HCT116 (cell line): ENCODE measurements around the gene COL8A2. TPM values are rescaled to one million over a fixed set of nuclear protein-coding genes. Genes with fewer than 3 reads are reported as not detected.

Source experiments
- ATAC-seq: fragments of 200-7000 bp; cut with Tn5 transposase; 2 replicates; pipeline ENCODE4 v1.9.1; 2020; ENCODE audit warnings: mild to moderate bottlenecking, moderate library complexity
- BruUV-seq: library from RNA; stranded (reverse); fragments of 400-500 nt; replicated peaks from 2 replicates; lab custom pipeline; 2021; lab: Mats Ljungman, UMichigan
- CTCF ChIA-PET: fragments of 300-600 bp; sonication (Branson Sonifier 250); formaldehyde crosslinking; loops from one replicate; lab custom pipeline; 2021; ENCODE audit warnings: antibody characterized with exemption; lab: Charles Lee
- POLR2A ChIA-PET: fragments of 300-600, 350-600 bp; sonication (Branson Sonifier 250); formaldehyde crosslinking; loops from one replicate; lab custom pipeline; 2021; ENCODE audit warnings: antibody characterized with exemption; lab: Charles Lee
- RAD21 ChIA-PET, 2 experiments: fragments of 300-600 bp; sonication (Branson Sonifier 250); formaldehyde crosslinking; loops; one replicate each; lab custom pipeline; 2023; ENCODE audit warnings: low total read pairs in 2 of 2; ENCODE audit not compliant: uncharacterized antibody in 2 of 2, unreplicated experiment in 2 of 2, low non-redundant PET in 1 of 2; lab: Charles Lee
- DNase-seq: peaks from one replicate; pipeline ENCODE4 v3.0.0-alpha.2; 2010; ENCODE audit warnings: low read depth, low spot score
- H2AFZ ChIP-seq: fragments of 200-600 bp; shearing (Covaris generic), sonication (generic); 2 replicates; pipeline ENCODE4 v1.6.1; 2017; ENCODE audit warnings: low read depth, mixed run types, mixed read lengths, antibody characterized with exemption, low read length; ENCODE audit not compliant: poor library complexity, severe bottlenecking
- H3K27ac ChIP-seq: 2 replicates; pipeline ENCODE4 v1.5.1; 2012; ENCODE audit warnings: low read depth, low read length
- H3K27me3 ChIP-seq: fragments of 200-600 bp; sonication (generic); 2 replicates; pipeline ENCODE4 v1.6.1; 2016; ENCODE audit warnings: mixed run types, low read length, mixed read lengths; ENCODE audit not compliant: insufficient read depth
- H3K36me3 ChIP-seq, 2 experiments: fragments of 200-500 bp in 1 of 2; fragments of 200-600 bp in 1 of 2; sonication (Bioruptor generic) in 1 of 2; sonication (generic) in 1 of 2; 2 replicates each; pipeline versions ENCODE4 v1.5.1 to v1.6.1; 2014 to 2016; ENCODE audit warnings: low read length in 2 of 2, inconsistent platforms in 1 of 2, mixed read lengths in 1 of 2, mixed run types in 1 of 2; ENCODE audit not compliant: insufficient read depth in 2 of 2, control insufficient read depth in 1 of 2
- H3K4me1 ChIP-seq, 2 experiments: fragments of 200-600 bp in 1 of 2; sonication (generic) in 1 of 2; 2 replicates each; pipeline versions ENCODE4 v1.5.1 to v1.6.1; 2012 to 2017; ENCODE audit warnings: low read length in 2 of 2, inconsistent platforms in 1 of 2, mild to moderate bottlenecking in 1 of 2, mixed read lengths in 1 of 2, mixed run types in 1 of 2, moderate library complexity in 1 of 2; ENCODE audit not compliant: insufficient read depth in 2 of 2, control insufficient read depth in 1 of 2
- H3K4me2 ChIP-seq: fragments of 200-600 bp; sonication (generic); 2 replicates; pipeline ENCODE4 v1.6.1; 2017; ENCODE audit warnings: mixed run types, low read length, mixed read lengths
- H3K4me3 ChIP-seq, 2 experiments: fragments of 200-600 bp in 1 of 2; sonication (generic) in 1 of 2; replicated peaks in 1 of 2; 2 replicates each; pipeline ENCODE4 v1.5.1; 2011 to 2016; ENCODE audit warnings: low read length in 2 of 2, control low read depth in 1 of 2, low read depth in 1 of 2, mild to moderate bottlenecking in 1 of 2, mixed read lengths in 1 of 2, mixed run types in 1 of 2
- H3K79me2 ChIP-seq: fragments of 200-600 bp; sonication (generic); 2 replicates; pipeline ENCODE4 v1.6.1; 2017; ENCODE audit warnings: mild to moderate bottlenecking, mixed run types, low read length, moderate library complexity, mixed read lengths; ENCODE audit not compliant: insufficient read depth
- H3K9ac ChIP-seq: fragments of 200-600 bp; sonication (generic); 2 replicates; pipeline ENCODE4 v1.6.1; 2016; ENCODE audit warnings: low read length, mixed read lengths
- H3K9me2 ChIP-seq: fragments of 200-600 bp; sonication (generic), shearing (Covaris generic); 2 replicates; pipeline ENCODE4 v1.6.1; 2017; ENCODE audit warnings: mixed run types, mild to moderate bottlenecking, moderate library complexity; ENCODE audit not compliant: insufficient read depth
- H3K9me3 ChIP-seq, 2 experiments: fragments of 200-500 bp in 1 of 2; fragments of 200-600 bp in 1 of 2; sonication (Bioruptor generic) in 1 of 2; sonication (generic) in 1 of 2; 2 replicates each; pipeline ENCODE4 v1.6.1; 2014 to 2017; ENCODE audit warnings: low read length in 2 of 2, mixed read lengths in 2 of 2, inconsistent platforms in 1 of 2, low read depth in 1 of 2, mild to moderate bottlenecking in 1 of 2, mixed run types in 1 of 2, moderate library complexity in 1 of 2; ENCODE audit not compliant: control insufficient read depth in 1 of 2, insufficient read depth in 1 of 2
- H4K20me1 ChIP-seq: fragments of 200-600 bp; sonication (generic), shearing (Covaris generic); 2 replicates; pipeline ENCODE4 v1.6.1; 2017; ENCODE audit warnings: mixed run types, mild to moderate bottlenecking, moderate library complexity; ENCODE audit not compliant: insufficient read depth
- ATF3 ChIP-seq: IDR thresholded peaks from 2 replicates; pipeline ENCODE4 v1.6.1; 2012
- CBX3 ChIP-seq: IDR thresholded peaks from 2 replicates; pipeline ENCODE4 v1.6.1; 2012; ENCODE audit warnings: low read depth
- CEBPB ChIP-seq: IDR thresholded peaks from 2 replicates; pipeline ENCODE4 v1.6.1; 2012; ENCODE audit warnings: low read depth
- EGR1 ChIP-seq: IDR thresholded peaks from 2 replicates; pipeline ENCODE4 v1.6.1; 2012; ENCODE audit warnings: low read depth
- ELF1 ChIP-seq: IDR thresholded peaks from 2 replicates; pipeline ENCODE4 v1.6.1; 2012; ENCODE audit warnings: low read depth, borderline replicate concordance
- EZH2 ChIP-seq: fragments of 200-600 bp; sonication (generic); IDR thresholded peaks from 2 replicates; pipeline ENCODE4 v1.6.1; 2017; ENCODE audit warnings: antibody characterized with exemption, mixed run types
- EZH2phosphoT487 ChIP-seq: fragments of 200-600 bp; IDR thresholded peaks from 2 replicates; pipeline ENCODE4 v1.6.1; 2018; ENCODE audit warnings: antibody characterized with exemption, borderline replicate concordance
- MAX ChIP-seq: IDR thresholded peaks from 2 replicates; pipeline ENCODE4 v1.6.1; 2012
- POLR2A ChIP-seq: IDR thresholded peaks from 2 replicates; pipeline ENCODE4 v1.7.0; 2011; ENCODE audit warnings: borderline replicate concordance; ENCODE audit not compliant: insufficient read depth, insufficient read length; ENCODE audit errors: extremely low read depth
- POLR2AphosphoS5 ChIP-seq: IDR thresholded peaks from 2 replicates; pipeline ENCODE4 v1.6.1; 2011; ENCODE audit warnings: mild to moderate bottlenecking, low read depth, low read length, moderate library complexity
- REST ChIP-seq: IDR thresholded peaks from 2 replicates; pipeline ENCODE4 v1.6.1; 2012; ENCODE audit warnings: low read depth
- SIN3A ChIP-seq: IDR thresholded peaks from 2 replicates; pipeline ENCODE4 v1.6.1; 2012; ENCODE audit warnings: low read depth
- SP1 ChIP-seq: IDR thresholded peaks from 2 replicates; pipeline ENCODE4 v1.6.1; 2012; ENCODE audit warnings: low read depth
- YY1 ChIP-seq: IDR thresholded peaks from 2 replicates; pipeline ENCODE4 v1.6.1; 2011; ENCODE audit warnings: low read length, low read depth, moderate library complexity, mild to moderate bottlenecking; ENCODE audit not compliant: insufficient replicate concordance; ENCODE audit errors: extremely low read depth
- ZFX ChIP-seq: fragments of 450-650 bp; IDR thresholded peaks from 2 replicates; pipeline ENCODE4 v1.6.1; 2017
- intact Hi-C: fragments of 100-400 bp; cut with micrococcal nuclease; formaldehyde crosslinking; loops from 2 replicates; pipeline ENCODE4 v1.10.0; 2022
- total RNA-seq: library from RNA; stranded (reverse); gene quantifications from one replicate; pipeline ENCODE4 v1.2.1, GENCODE V29; 2021; ENCODE audit not compliant: unreplicated experiment
- TF ChIP-seq, protein P1 (sequence below): IDR thresholded peaks from 2 replicates; pipeline ENCODE4 v1.6.1; 2011; ENCODE audit warnings: mild to moderate bottlenecking, low read length, moderate library complexity; ENCODE audit not compliant: insufficient replicate concordance; ENCODE audit errors: extremely low read depth

The COL8A2 gene
- total RNA-seq, 1 experiment from 2014 or later, result 0.05 TPM

GRCh38 chr1:36148821-36149236, 23.8 kb upstream of the COL8A2 start:
- peaks cover 22 to 35% of the 10 kb centered on the region in 2 experiments for H3K4me1 ChIP-seq
- BruUV-seq, result TSS peak; percentile 74
- ATAC-seq (no peak), DNase-seq (no peak)
- no peaks in the 10 kb centered on the region for H3K36me3 ChIP-seq
- ChIA-PET CTCF (interaction anchor here (1.1 to 3.5 kb wide), 18 partner anchors 15 to 238 kb away, joined by 3 to 37 read pairs (median 5); partner anchors contain the start of genes EVA1B and THRAP3), RAD21 (interaction anchor here (0.7 to 2.5 kb wide), 8 partner anchors 14 to 151 kb away, joined by 3 to 15 read pairs (median 6); partner anchors contain the start of gene THRAP3 (in 1 of the 2)), POLR2A (interaction anchor here (1.2 to 2.4 kb wide), 6 partner anchors 11 to 252 kb away, joined by 3 to 11 read pairs (median 4); partner anchors contain the start of gene LSM10)
- no peak overlapping the region for H2AFZ ChIP-seq
- TF ChIP-seq REST, result no peak
- no peak for TF ChIP-seq ELF1
- no peak for TF ChIP-seq CEBPB
- no peak for TF ChIP-seq EZH2
- TF ChIP-seq YY1, result no peak
- TF ChIP-seq CBX3, result no peak
- no peak for TF ChIP-seq ZFX
- no peak for TF ChIP-seq POLR2AphosphoS5
- no peak for TF ChIP-seq SP1
- TF ChIP-seq, protein P1, sequence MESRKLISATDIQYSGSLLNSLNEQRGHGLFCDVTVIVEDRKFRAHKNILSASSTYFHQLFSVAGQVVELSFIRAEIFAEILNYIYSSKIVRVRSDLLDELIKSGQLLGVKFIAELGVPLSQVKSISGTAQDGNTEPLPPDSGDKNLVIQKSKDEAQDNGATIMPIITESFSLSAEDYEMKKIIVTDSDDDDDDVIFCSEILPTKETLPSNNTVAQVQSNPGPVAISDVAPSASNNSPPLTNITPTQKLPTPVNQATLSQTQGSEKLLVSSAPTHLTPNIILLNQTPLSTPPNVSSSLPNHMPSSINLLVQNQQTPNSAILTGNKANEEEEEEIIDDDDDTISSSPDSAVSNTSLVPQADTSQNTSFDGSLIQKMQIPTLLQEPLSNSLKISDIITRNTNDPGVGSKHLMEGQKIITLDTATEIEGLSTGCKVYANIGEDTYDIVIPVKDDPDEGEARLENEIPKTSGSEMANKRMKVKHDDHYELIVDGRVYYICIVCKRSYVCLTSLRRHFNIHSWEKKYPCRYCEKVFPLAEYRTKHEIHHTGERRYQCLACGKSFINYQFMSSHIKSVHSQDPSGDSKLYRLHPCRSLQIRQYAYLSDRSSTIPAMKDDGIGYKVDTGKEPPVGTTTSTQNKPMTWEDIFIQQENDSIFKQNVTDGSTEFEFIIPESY, result no peak
- no peak for TF ChIP-seq EGR1
- no peak for TF ChIP-seq ATF3
- no peak for TF ChIP-seq POLR2A
- no peak for TF ChIP-seq SIN3A
- no peak for TF ChIP-seq EZH2phosphoT487
- TF ChIP-seq MAX, result no peak
- no peaks in the 10 kb centered on the region for H3K9me3 ChIP-seq
- peak overlapping the region; percentile 59 for H3K27ac ChIP-seq
- no peaks in the 10 kb centered on the region for H4K20me1 ChIP-seq
- no peaks in the 10 kb centered on the region for H3K9me2 ChIP-seq
- H3K9ac ChIP-seq, result peak overlapping the region; percentile 91
- intact Hi-C loops, result loop anchor here (1.0 kb wide), 3 partner anchors 39 to 136 kb away; partner anchors contain the start of gene THRAP3
- peak overlapping the region; percentile 75 to 88 for H3K4me3 ChIP-seq
- peak overlapping the region; percentile 86 for H3K4me2 ChIP-seq
- H3K27me3 ChIP-seq, result no peaks in the 10 kb centered on the region
- H3K79me2 ChIP-seq, result peaks cover 47% of the 10 kb centered on the region
